Psoas muscle (tissue), 8 donors: ENCODE data around the gene EVX1. TPM values are rescaled to one million over a fixed set of nuclear protein-coding genes. Genes with fewer than 3 reads are reported as not detected.
A peak's percentile ranks its signal among the peaks of the same experiment; 100 is the strongest.

Source experiments
- ATAC-seq, 4 donors: fragments of 200-7000 bp; cut with Tn5 transposase; one replicate each; pipeline ENCODE4 v1.9.1; 2020; ENCODE audit warnings: moderate library complexity in 3 of 4, mild to moderate bottlenecking in 2 of 4
- DNase-seq, 2 donors: peaks; one replicate each; pipeline ENCODE4 v3.0.0-alpha.2; 2020
- H3K27ac ChIP-seq: fragments of 200-600 bp; one replicate; pipeline ENCODE4 v1.8.0; 2022
- H3K27me3 ChIP-seq, 3 donors: fragments of 200-600 bp in 1 of 3; one replicate each; pipeline versions ENCODE4 v1.6.1 to v1.8.0; 2013 to 2022; ENCODE audit warnings: low read length in 2 of 3, mild to moderate bottlenecking in 2 of 3, moderate library complexity in 1 of 3; ENCODE audit not compliant: insufficient read depth in 3 of 3
- H3K36me3 ChIP-seq, 2 donors: fragments of 200-600 bp in 1 of 2; one replicate each; pipeline versions ENCODE4 v1.6.1 to v1.8.0; 2013 to 2022; ENCODE audit warnings: low read depth in 1 of 2, mild to moderate bottlenecking in 1 of 2, moderate library complexity in 1 of 2; ENCODE audit not compliant: insufficient read depth in 1 of 2
- H3K4me1 ChIP-seq: fragments of 200-600 bp; one replicate; pipeline ENCODE4 v1.8.0; 2022
- H3K4me3 ChIP-seq: fragments of 200-600 bp; one replicate; pipeline ENCODE4 v1.8.0; 2022; ENCODE audit warnings: mild to moderate bottlenecking
- H3K9me3 ChIP-seq: fragments of 200-600 bp; one replicate; pipeline ENCODE4 v1.8.0; 2022
- CTCF ChIP-seq: fragments of 200-600 bp; IDR thresholded peaks from one replicate; pipeline ENCODE4 v1.8.0; 2022; ENCODE audit warnings: antibody characterized with exemption
- WGBS, 3 donors: extraction: QIAGEN DNeasy Blood & Tissue Kit; methylation state at CpG; one replicate each; pipeline versions ENCODE4 v1.1.6 to v1.1.7; 2013; 5-methylcytosine and 5-hydroxymethylcytosine counted together
- intact Hi-C, 2 donors: fragments of 100-400 bp; cut with DNase I; formaldehyde crosslinking; loops; one replicate each; pipeline versions ENCODE4 v1.11.0 to v1.14.2; 2022
- polyA plus RNA-seq, 3 donors: library from polyadenylated mRNA; stranded (reverse); fragments of 200-250 nt; gene quantifications; one replicate each; pipeline ENCODE4 v1.2.3, GENCODE V29; 2013
- total RNA-seq, 4 donors: library from RNA; stranded (reverse); fragmentation: NEBNext Ultra II Directional in 2 of 4; extraction: Animal tissue kit (Norgen Biotek cat#: 25700) in 2 of 4; gene quantifications; one replicate each; pipeline versions ENCODE4 v1.2.1 to v1.2.4, GENCODE V29; 2021 to 2023
- donor health status: healthy with polysubstance abuse.
- donor health status: DM: no; HTN: no; CAD: no; lungs with moderate emphysema.
- donor health status: Bipolar disorder and iron deficiency.
- donor health status: healthy.
- donor health status: DM: yes; HTN: yes; CAD: no.
- donor health status: DM: no; HTN: no; CAD: no.
- donor health status: DM: no; HTN: no; CAD: no.
- donor health status: DM: yes; HTN: yes; CAD: no.

The EVX1 gene
- total and polyA plus RNA-seq, 7 donors = not detected

GRCh38 chr7:27242154-27242553 is 448 bp upstream of the EVX1 start:
- ATAC-seq = no peak
- 5 to 17% (median 11%) methylated on average over 14 of the region's 14 CpGs for WGBS, 3 donors
- Histone ChIP-seq H3K4me3 (peak overlapping the region; percentile 50), H3K27ac (no peak overlapping the region), H3K9me3 (no peaks in the 10 kb centered on the region), H3K27me3 (peaks cover 2 to 100% (median 65%) of the 10 kb centered on the region in 3 donors), H3K4me1 (peaks cover 26% of the 10 kb centered on the region), H3K36me3 (no peaks in the 10 kb centered on the region)
- DNase-seq = no peak
- intact Hi-C loops = no loop called here
- TF ChIP-seq CTCF = no peak

- H3K4me1 ChIP-seq = peaks cover 26% of the 10 kb centered on the region
- no peaks in the 10 kb centered on the region for H3K9me3 ChIP-seq
- intact Hi-C loops = no loop called here
- no peak for DNase-seq
- no peak overlapping the region for H3K27ac ChIP-seq
- 3 to 5% (median 4%) methylated on average over 42 to 43 of the region's 43 CpGs for WGBS, 3 donors
- no peak for TF ChIP-seq CTCF
- no peaks in the 10 kb centered on the region for H3K36me3 ChIP-seq
- H3K27me3 ChIP-seq = peaks cover 0 to 100% (median 67%) of the 10 kb centered on the region in 3 donors
- no peak for ATAC-seq
- H3K4me3 ChIP-seq = peak overlapping the region; percentile 50
These were observed 950 bp downstream of the EVX1 start for GRCh38 chr7:27243340-27244163.

- Histone ChIP-seq H3K27me3 (peaks cover 0 to 100% (median 72%) of the 10 kb centered on the region in 3 donors), H3K4me3 (peak overlapping the region; percentile 57), H3K36me3 (no peaks in the 10 kb centered on the region), H3K27ac (no peak overlapping the region), H3K4me1 (peaks cover 24% of the 10 kb centered on the region), H3K9me3 (no peaks in the 10 kb centered on the region)
- DNase-seq = no peak
- no peak for TF ChIP-seq CTCF
- intact Hi-C loops = loop anchor here in 1 of 2 donors (5.0 kb wide), 1 partner anchor 148 kb away; no protein-coding TSS in a partner anchor
- WGBS, 3 donors = 12 to 24% (median 18%) methylated on average over 18 of the region's 18 CpGs
- no peak for ATAC-seq
These were observed 2.0 kb downstream of the EVX1 start for GRCh38 chr7:27244488-27245123.

- no peak for TF ChIP-seq CTCF
- Histone ChIP-seq H3K27me3 (peaks cover 0 to 100% (median 72%) of the 10 kb centered on the region in 3 donors), H3K36me3 (no peaks in the 10 kb centered on the region), H3K4me3 (peak overlapping the region; percentile 57), H3K9me3 (no peaks in the 10 kb centered on the region), H3K27ac (no peak overlapping the region), H3K4me1 (peaks cover 21% of the 10 kb centered on the region)
- DNase-seq = no peak
- 8 to 12% (median 12%) methylated on average over 33 to 37 of the region's 37 CpGs for WGBS, 3 donors
- peak in 3 of 4 donors; percentile 15 to 30 (median 15) for ATAC-seq
- intact Hi-C loops = loop anchor here in 1 of 2 donors (5.0 kb wide), 1 partner anchor 147 kb away; no protein-coding TSS in a partner anchor
These were observed 2.7 kb downstream of the EVX1 start for GRCh38 chr7:27245124-27245797.
